Measurements from ENCODE around the gene RAB7A. TPM values are rescaled to one million over a fixed set of nuclear protein-coding genes. Genes with fewer than 3 reads are reported as not detected.

RAB7A gene
- total RNA-seq, 1 experiment from 2014 or later, result 172 TPM

DNA sequence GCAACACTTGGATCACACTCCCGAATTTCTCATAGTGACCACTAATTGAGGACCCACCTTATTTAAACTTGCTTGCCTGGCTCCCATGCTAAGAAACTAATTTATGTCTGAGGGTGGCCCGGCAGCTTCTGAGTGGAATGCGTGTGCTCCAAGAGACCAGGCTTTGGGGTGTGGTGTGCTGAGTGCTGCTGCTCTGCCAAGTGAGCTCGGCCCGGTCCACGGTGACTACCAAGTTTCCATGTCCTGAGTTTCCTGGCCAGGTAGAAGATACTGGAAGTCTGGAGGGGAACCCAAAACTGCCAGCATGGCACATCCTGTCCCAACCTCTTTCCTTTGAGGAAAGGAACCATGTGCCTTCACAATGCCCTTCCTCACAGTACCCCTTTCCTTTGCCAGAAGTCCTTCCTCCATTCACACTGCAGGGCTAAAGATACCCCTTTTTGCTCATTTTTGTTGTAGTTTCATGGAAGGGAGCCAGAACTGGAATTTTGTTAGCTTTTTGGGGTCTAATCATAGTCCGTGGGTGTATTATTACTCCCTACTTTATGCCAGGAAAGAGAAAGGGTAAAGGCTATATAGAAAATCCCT lies 94.4 kb downstream of the RAB7A start:
- Mint-ChIP-seq H3K9me3 (ENCODE audit: unreplicated experiment) (no peaks in the 10 kb centered on the region), H3K4me3 (ENCODE audit: unreplicated experiment) (no peak overlapping the region), H3K36me3 (ENCODE audit: insufficient read depth, unreplicated experiment) (peaks cover 40% of the 10 kb centered on the region), H3K27ac (ENCODE audit: low read depth, unreplicated experiment) (no peak overlapping the region), H3K4me1 (ENCODE audit: insufficient read depth, unreplicated experiment) (no peaks in the 10 kb centered on the region), H3K27me3 (ENCODE audit: insufficient read depth, unreplicated experiment) (no peaks in the 10 kb centered on the region)
- intact Hi-C loops (cut with micrococcal nuclease), result no loop called here
- TF ChIP-seq, protein P1, sequence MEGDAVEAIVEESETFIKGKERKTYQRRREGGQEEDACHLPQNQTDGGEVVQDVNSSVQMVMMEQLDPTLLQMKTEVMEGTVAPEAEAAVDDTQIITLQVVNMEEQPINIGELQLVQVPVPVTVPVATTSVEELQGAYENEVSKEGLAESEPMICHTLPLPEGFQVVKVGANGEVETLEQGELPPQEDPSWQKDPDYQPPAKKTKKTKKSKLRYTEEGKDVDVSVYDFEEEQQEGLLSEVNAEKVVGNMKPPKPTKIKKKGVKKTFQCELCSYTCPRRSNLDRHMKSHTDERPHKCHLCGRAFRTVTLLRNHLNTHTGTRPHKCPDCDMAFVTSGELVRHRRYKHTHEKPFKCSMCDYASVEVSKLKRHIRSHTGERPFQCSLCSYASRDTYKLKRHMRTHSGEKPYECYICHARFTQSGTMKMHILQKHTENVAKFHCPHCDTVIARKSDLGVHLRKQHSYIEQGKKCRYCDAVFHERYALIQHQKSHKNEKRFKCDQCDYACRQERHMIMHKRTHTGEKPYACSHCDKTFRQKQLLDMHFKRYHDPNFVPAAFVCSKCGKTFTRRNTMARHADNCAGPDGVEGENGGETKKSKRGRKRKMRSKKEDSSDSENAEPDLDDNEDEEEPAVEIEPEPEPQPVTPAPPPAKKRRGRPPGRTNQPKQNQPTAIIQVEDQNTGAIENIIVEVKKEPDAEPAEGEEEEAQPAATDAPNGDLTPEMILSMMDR (IDR thresholded peaks at IDR 0.05; ENCODE audit: unreplicated experiment), result no peak
- CTCF ChIA-PET, result interaction anchor here (0.6 to 1.0 kb wide), 2 partner anchors 126 to 140 kb away, joined by 3 to 6 read pairs; no protein-coding TSS in a partner anchor
- no TSS peak for BruUV-seq (replicated peaks)
- POLR2A ChIA-PET, result interaction anchor here (0.7 kb wide), 1 partner anchor 53 kb away, joined by 3 read pairs; no protein-coding TSS in a partner anchor
- DNase-seq (ENCODE audit: unreplicated experiment), result no peak

DNA sequence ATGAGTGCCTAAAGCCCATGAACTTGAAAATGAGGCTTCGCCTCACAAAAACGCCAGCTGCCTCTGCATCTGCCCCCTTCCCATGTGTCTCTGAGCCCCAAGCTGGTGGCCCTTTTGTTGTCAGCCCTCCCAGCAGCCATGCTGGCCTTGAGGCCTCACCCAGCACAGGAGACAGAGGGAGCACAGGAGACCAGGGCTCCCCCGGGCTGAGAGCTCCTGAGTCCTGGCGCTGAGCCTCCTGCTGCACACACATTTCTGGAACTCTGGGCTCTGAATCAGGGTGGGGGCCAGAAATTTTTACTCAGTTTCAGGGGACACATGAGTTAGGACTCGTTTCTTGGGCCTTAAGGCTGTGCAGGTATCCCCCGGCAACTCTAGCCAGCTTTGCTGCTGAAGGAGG lies 97.0 kb downstream of the RAB7A start:
- POLR2A ChIA-PET, result interaction anchor here (0.8 kb wide), 1 partner anchor 142 kb away, joined by 3 read pairs; no protein-coding TSS in a partner anchor
- no peak for DNase-seq (ENCODE audit: unreplicated experiment)
- no peaks in the 10 kb centered on the region for H3K9me3 Mint-ChIP-seq (ENCODE audit: unreplicated experiment)

DNA sequence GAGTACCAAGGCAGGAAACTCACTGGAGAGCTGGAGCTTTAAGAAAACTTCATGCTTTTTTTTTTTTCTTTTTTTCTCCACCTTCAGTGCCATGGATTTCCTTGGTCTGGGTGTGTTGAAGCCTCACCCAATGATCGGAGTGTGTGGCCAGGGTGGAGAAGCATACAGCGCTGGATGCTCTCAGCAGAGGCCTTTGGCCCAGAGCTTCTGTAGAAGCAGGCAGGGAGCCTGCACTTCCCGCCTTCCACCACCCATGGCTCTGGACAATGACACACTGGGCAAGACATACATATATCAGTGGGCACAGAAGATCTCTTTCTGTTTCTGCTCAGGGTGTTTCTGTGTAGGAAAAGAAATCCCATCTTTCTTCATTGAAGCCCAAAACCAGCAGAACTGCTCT lies 97.6 kb downstream of the RAB7A start:
- intact Hi-C loops (cut with micrococcal nuclease), result no loop called here
- DNase-seq (ENCODE audit: unreplicated experiment), result no peak
- Mint-ChIP-seq H3K36me3 (ENCODE audit: insufficient read depth, unreplicated experiment) (peaks cover 13% of the 10 kb centered on the region), H3K9me3 (ENCODE audit: unreplicated experiment) (no peaks in the 10 kb centered on the region), H3K4me3 (ENCODE audit: unreplicated experiment) (no peak overlapping the region), H3K27me3 (ENCODE audit: insufficient read depth, unreplicated experiment) (no peaks in the 10 kb centered on the region), H3K4me1 (ENCODE audit: insufficient read depth, unreplicated experiment) (no peaks in the 10 kb centered on the region), H3K27ac (ENCODE audit: low read depth, unreplicated experiment) (no peak overlapping the region)
- TF ChIP-seq, protein P1 (IDR thresholded peaks at IDR 0.05; ENCODE audit: unreplicated experiment), result no peak
- ChIA-PET POLR2A (interaction anchor here (0.5 to 0.8 kb wide), 3 partner anchors 112 to 146 kb away, joined by 3 read pairs; no protein-coding TSS in a partner anchor), CTCF (interaction anchor here (0.7 kb wide), 1 partner anchor 1231 kb away, joined by 3 read pairs; no protein-coding TSS in a partner anchor)
- BruUV-seq (replicated peaks), result no TSS peak

More for the DNA sequence above, 97.0 kb downstream of the RAB7A start:
- Mint-ChIP-seq H3K27ac (ENCODE audit: low read depth, unreplicated experiment) (no peak overlapping the region), H3K4me3 (ENCODE audit: unreplicated experiment) (no peak overlapping the region), H3K36me3 (ENCODE audit: insufficient read depth, unreplicated experiment) (peaks cover 19% of the 10 kb centered on the region), H3K4me1 (ENCODE audit: insufficient read depth, unreplicated experiment) (no peaks in the 10 kb centered on the region), H3K27me3 (ENCODE audit: insufficient read depth, unreplicated experiment) (no peaks in the 10 kb centered on the region)
- intact Hi-C loops (cut with micrococcal nuclease), result no loop called here
- BruUV-seq (replicated peaks), result no TSS peak
- CTCF ChIA-PET, result interaction anchor here (0.7 kb wide), 1 partner anchor 1230 kb away, joined by 3 read pairs; no protein-coding TSS in a partner anchor
- TF ChIP-seq, protein P1 (IDR thresholded peaks at IDR 0.05; ENCODE audit: unreplicated experiment), result no peak

DNA sequence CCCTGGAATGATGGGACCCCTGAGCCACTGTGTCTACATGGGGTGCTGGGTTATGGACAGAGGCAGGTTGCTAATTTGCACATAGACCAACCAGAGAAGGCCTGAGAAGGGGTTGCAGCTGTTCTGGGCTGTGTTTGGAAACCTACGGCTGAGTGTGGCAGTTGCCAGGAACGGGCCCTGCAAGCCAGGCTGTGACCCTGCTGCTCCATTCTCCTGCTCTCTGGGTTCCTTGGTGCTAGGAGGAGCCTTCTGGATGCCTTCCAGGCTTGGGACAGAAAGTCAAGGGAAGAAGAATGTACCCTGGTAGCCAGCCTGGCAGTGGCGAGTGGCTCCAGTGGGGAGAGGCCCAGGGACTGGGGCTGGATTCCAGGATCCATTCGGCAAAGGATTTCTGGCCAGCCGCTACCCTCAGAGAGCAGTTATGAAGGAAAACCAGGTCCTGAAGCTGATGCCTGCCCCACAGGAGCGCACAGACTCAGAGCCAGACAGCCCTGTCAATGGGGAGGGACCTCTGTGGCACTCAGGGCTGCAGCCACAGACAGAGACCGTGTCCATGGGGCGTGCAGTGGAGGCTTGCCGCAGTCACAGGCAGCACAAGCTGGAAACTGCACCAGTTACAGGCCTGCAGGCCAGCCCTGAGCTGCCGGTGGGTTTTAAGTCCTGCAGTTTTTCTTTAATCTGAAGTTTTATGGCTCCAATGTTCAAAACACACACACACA lies 98.3 kb downstream of the RAB7A start:
- no peak overlapping the region for H3K27ac Mint-ChIP-seq (ENCODE audit: low read depth, unreplicated experiment)
- H3K4me1 Mint-ChIP-seq (ENCODE audit: insufficient read depth, unreplicated experiment), result no peaks in the 10 kb centered on the region
- no peak overlapping the region for H3K4me3 Mint-ChIP-seq (ENCODE audit: unreplicated experiment)
- no peaks in the 10 kb centered on the region for H3K27me3 Mint-ChIP-seq (ENCODE audit: insufficient read depth, unreplicated experiment)
- TF ChIP-seq, protein P1 (IDR thresholded peaks at IDR 0.05; ENCODE audit: unreplicated experiment), result no peak
- ChIA-PET POLR2A (interaction anchor here (0.5 to 0.6 kb wide), 3 partner anchors 12 to 146 kb away, joined by 3 read pairs; no protein-coding TSS in a partner anchor), CTCF (interaction anchor here (0.6 kb wide), 1 partner anchor 791 kb away, joined by 3 read pairs; no protein-coding TSS in a partner anchor)
- H3K36me3 Mint-ChIP-seq (ENCODE audit: insufficient read depth, unreplicated experiment), result peaks cover 12% of the 10 kb centered on the region
- DNase-seq (ENCODE audit: unreplicated experiment), result no peak
- intact Hi-C loops (cut with micrococcal nuclease), result no loop called here
- no TSS peak for BruUV-seq (replicated peaks)
- H3K9me3 Mint-ChIP-seq (ENCODE audit: unreplicated experiment), result no peaks in the 10 kb centered on the region
